ENCODE data around the gene PTEN. TPM values are rescaled to one million over a fixed set of nuclear protein-coding genes. Genes with fewer than 3 reads are reported as not detected.

PTEN gene
- total and polyA plus RNA-seq, 4 donors: 29.4 to 334 (median 64.1) TPM

DNA sequence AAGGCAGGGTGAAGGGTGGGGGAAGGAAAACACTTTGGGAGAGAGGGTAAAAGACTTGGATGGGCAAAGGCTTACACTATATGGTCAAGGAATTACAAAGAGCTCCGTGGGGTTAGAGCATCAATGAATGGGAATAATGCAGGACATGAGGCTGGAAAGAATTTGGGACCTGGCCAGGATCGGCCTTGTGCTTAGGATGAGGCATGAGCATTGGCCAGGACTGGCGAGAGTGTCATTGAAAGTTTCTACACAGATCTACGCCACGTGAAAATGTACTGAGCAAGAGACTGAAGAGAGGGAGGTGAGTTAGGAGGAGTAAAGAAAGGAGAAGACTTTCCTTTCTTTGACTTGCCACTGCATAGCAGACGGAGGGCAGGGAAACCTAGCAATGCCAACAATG lies 142.8 kb downstream of the PTEN start:
- Histone ChIP-seq H3K4me3 (no peak overlapping the region), H3K4me1 (ENCODE audit: control insufficient read depth in 5 of 5, insufficient read depth in 5 of 5, low read length in 5 of 5) (no peaks in the 10 kb centered on the region), H3K27me3 (ENCODE audit: control insufficient read depth in 3 of 3, insufficient read depth in 3 of 3, low read length in 2 of 3) (no peaks in the 10 kb centered on the region), H3K36me3 (ENCODE audit: control insufficient read depth in 4 of 4, insufficient read depth in 4 of 4, low read length in 4 of 4) (no peaks in the 10 kb centered on the region), H3K27ac (ENCODE audit: low read depth in 1 of 2, low read length in 1 of 2) (no peak overlapping the region), H3K9me3 (ENCODE audit: control insufficient read depth in 4 of 4, insufficient read depth in 3 of 4, low read length in 3 of 4) (no peaks in the 10 kb centered on the region), H3K9ac (ENCODE audit: insufficient read depth in 1 of 2, low read length in 2 of 2) (no peak overlapping the region)
- ATAC-seq (ENCODE audit: insufficient read depth, low FRiP score) (no peak), DNase-seq (no peak)
- 96 to 98% methylated on average over 6 of the region's 6 CpGs for WGBS, 2 donors
- TF ChIP-seq, protein P1, sequence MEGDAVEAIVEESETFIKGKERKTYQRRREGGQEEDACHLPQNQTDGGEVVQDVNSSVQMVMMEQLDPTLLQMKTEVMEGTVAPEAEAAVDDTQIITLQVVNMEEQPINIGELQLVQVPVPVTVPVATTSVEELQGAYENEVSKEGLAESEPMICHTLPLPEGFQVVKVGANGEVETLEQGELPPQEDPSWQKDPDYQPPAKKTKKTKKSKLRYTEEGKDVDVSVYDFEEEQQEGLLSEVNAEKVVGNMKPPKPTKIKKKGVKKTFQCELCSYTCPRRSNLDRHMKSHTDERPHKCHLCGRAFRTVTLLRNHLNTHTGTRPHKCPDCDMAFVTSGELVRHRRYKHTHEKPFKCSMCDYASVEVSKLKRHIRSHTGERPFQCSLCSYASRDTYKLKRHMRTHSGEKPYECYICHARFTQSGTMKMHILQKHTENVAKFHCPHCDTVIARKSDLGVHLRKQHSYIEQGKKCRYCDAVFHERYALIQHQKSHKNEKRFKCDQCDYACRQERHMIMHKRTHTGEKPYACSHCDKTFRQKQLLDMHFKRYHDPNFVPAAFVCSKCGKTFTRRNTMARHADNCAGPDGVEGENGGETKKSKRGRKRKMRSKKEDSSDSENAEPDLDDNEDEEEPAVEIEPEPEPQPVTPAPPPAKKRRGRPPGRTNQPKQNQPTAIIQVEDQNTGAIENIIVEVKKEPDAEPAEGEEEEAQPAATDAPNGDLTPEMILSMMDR (IDR thresholded peaks at IDR 0.05; ENCODE audit: control extremely low read depth, extremely low read depth): no peak

DNA sequence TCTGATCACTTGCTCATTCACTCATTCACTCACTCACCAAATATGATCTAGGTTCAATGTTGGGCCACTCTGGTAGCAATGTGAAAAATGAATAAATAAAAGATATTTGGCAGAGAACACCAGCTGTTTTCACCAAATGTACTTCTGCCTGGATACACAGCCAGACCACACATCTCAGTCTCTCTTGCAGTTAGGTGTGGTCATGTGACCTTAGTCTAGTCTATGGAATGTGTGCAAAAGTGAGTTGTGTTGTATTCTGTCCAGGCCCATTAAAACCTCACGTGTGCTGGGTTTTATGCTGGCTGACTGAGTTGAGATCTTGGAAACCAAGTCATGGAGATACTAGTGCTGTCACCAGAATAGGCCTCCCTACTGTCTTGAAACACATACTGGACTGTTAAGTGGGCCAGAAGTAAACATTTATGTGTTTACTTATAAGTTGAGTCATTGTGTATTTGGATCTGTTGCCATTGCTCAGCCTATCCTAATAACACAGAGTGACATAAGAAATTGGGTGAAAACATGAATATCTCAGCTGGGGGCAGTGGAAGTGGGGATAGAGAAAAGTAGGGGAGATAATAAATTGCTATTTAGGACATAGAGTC lies 145.5 kb downstream of the PTEN start:
- Histone ChIP-seq H3K9me3 (ENCODE audit: control insufficient read depth in 4 of 4, insufficient read depth in 3 of 4, low read length in 3 of 4) (no peaks in the 10 kb centered on the region), H3K9ac (ENCODE audit: insufficient read depth in 1 of 2, low read length in 2 of 2) (no peak overlapping the region), H3K4me1 (ENCODE audit: control insufficient read depth in 5 of 5, insufficient read depth in 5 of 5, low read length in 5 of 5) (no peaks in the 10 kb centered on the region), H3K27ac (ENCODE audit: low read depth in 1 of 2, low read length in 1 of 2) (no peak overlapping the region), H3K27me3 (ENCODE audit: control insufficient read depth in 3 of 3, insufficient read depth in 3 of 3, low read length in 2 of 3) (no peaks in the 10 kb centered on the region), H3K4me3 (no peak overlapping the region), H3K36me3 (ENCODE audit: control insufficient read depth in 4 of 4, insufficient read depth in 4 of 4, low read length in 4 of 4) (no peaks in the 10 kb centered on the region)
- WGBS, 2 donors: 86 to 94% methylated on average over 1 of the region's 1 CpG
- peak in 1 of 3 donors; percentile 5 for DNase-seq
- TF ChIP-seq, protein P1 (IDR thresholded peaks at IDR 0.05; ENCODE audit: control extremely low read depth, extremely low read depth): no peak
- no peak for ATAC-seq (ENCODE audit: insufficient read depth, low FRiP score)

- WGBS, 2 donors: 67 to 85% methylated on average over 4 of the region's 4 CpGs
- TF ChIP-seq, protein P1 (IDR thresholded peaks at IDR 0.05; ENCODE audit: control extremely low read depth, extremely low read depth): no peak
- H3K9me3 ChIP-seq (ENCODE audit: control insufficient read depth in 4 of 4, insufficient read depth in 3 of 4, low read length in 3 of 4): no peaks in the 10 kb centered on the region
- no peak overlapping the region for H3K4me3 ChIP-seq
- H3K27ac ChIP-seq (ENCODE audit: low read depth in 1 of 2, low read length in 1 of 2): no peak overlapping the region
- no peak overlapping the region for H3K9ac ChIP-seq (ENCODE audit: insufficient read depth in 1 of 2, low read length in 2 of 2)
- DNase-seq: no peak
- no peaks in the 10 kb centered on the region for H3K36me3 ChIP-seq (ENCODE audit: control insufficient read depth in 4 of 4, insufficient read depth in 4 of 4, low read length in 4 of 4)
- ATAC-seq (ENCODE audit: insufficient read depth, low FRiP score): no peak
- H3K27me3 ChIP-seq (ENCODE audit: control insufficient read depth in 3 of 3, insufficient read depth in 3 of 3, low read length in 2 of 3): no peaks in the 10 kb centered on the region
- H3K4me1 ChIP-seq (ENCODE audit: control insufficient read depth in 5 of 5, insufficient read depth in 5 of 5, low read length in 5 of 5): no peaks in the 10 kb centered on the region
Observed at GRCh38 chr10:88012641-88013040, 149.2 kb downstream of the PTEN start.

- DNase-seq (no peak), ATAC-seq (ENCODE audit: insufficient read depth, low FRiP score) (no peak)
- no peak overlapping the region for H3K9ac ChIP-seq (ENCODE audit: insufficient read depth in 1 of 2, low read length in 2 of 2)
- TF ChIP-seq, protein P1 (IDR thresholded peaks at IDR 0.05; ENCODE audit: control extremely low read depth, extremely low read depth): no peak
- H3K9me3 ChIP-seq (ENCODE audit: control insufficient read depth in 4 of 4, insufficient read depth in 3 of 4, low read length in 3 of 4): no peaks in the 10 kb centered on the region
- no peak overlapping the region for H3K27ac ChIP-seq (ENCODE audit: low read depth in 1 of 2, low read length in 1 of 2)
- 95 to 97% methylated on average over 1 of the region's 1 CpG for WGBS, 2 donors
- peaks cover 0 to 2% (median 0%) of the 10 kb centered on the region in 5 donors for H3K4me1 ChIP-seq (ENCODE audit: control insufficient read depth in 5 of 5, insufficient read depth in 5 of 5, low read length in 5 of 5)
- no peaks in the 10 kb centered on the region for H3K36me3 ChIP-seq (ENCODE audit: control insufficient read depth in 4 of 4, insufficient read depth in 4 of 4, low read length in 4 of 4)
- no peak overlapping the region for H3K4me3 ChIP-seq
- H3K27me3 ChIP-seq (ENCODE audit: control insufficient read depth in 3 of 3, insufficient read depth in 3 of 3, low read length in 2 of 3): no peaks in the 10 kb centered on the region
Observed at GRCh38 chr10:88017781-88018180, 154.4 kb downstream of the PTEN start.

All from lung (tissue), 12 donors.